Renal cortex interstitium (tissue), 3 donors: ENCODE data around the gene ADGRG3. TPM values are rescaled to one million over a fixed set of nuclear protein-coding genes. Genes with fewer than 3 reads are reported as not detected.

Source experiments
- polyA plus RNA-seq, 3 donors: library from polyadenylated mRNA; unstranded; fragments of 120-200 nt; gene quantifications; one replicate each; pipeline ENCODE4 v1.2.1, GENCODE V29; 2013; ENCODE audit not compliant: insufficient read length in 3 of 3

ADGRG3 gene
- polyA plus RNA-seq, 3 donors, result 0.21 to 0.48 (median 0.27) TPM

Other genes starting within 250 kb of the ADGRG3 start
- gene CIAPIN1, start 220.9 kb upstream of the ADGRG3 start, polyA plus RNA-seq, result 100 to 1,000 TPM in 1 of 3 donors, 10 to 100 TPM in 2; 92.1 to 110 (median 95.7) TPM
- 100 to 1,000 TPM in 1 of 3 donors, 10 to 100 TPM in 2; 94.3 to 108 (median 96.0) TPM for gene COQ9, start 220.8 kb upstream of the ADGRG3 start, polyA plus RNA-seq
- gene POLR2C, start 205.6 kb upstream of the ADGRG3 start, polyA plus RNA-seq, result 10 to 100 TPM; 79.9 to 89.8 (median 88.4) TPM
- gene DOK4, start 181.8 kb upstream of the ADGRG3 start, polyA plus RNA-seq, result 10 to 100 TPM; 26.2 to 36.8 (median 36.6) TPM
- gene CCDC102A, start 131.7 kb upstream of the ADGRG3 start, polyA plus RNA-seq, result 10 to 100 TPM; 13.7 to 21.6 (median 17.9) TPM
- 1 to 10 TPM in 2 of 3 donors, under 1 TPM in 1; 0.93 to 2.1 (median 1.2) TPM for gene ADGRG5, start 125.7 kb upstream of the ADGRG3 start, polyA plus RNA-seq
- 10 to 100 TPM; 58.2 to 93.6 (median 59.3) TPM for gene ADGRG1, start 39.7 kb upstream of the ADGRG3 start, polyA plus RNA-seq
- gene DRC7, start 26.5 kb downstream of the ADGRG3 start, polyA plus RNA-seq, result 1 to 10 TPM; 2.4 to 4.8 (median 3.8) TPM
- 10 to 100 TPM; 18.2 to 24.9 (median 21.9) TPM for gene KATNB1, start 67.5 kb downstream of the ADGRG3 start, polyA plus RNA-seq
- 10 to 100 TPM; 40.0 to 92.3 (median 58.4) TPM for gene KIFC3, start 134.2 kb downstream of the ADGRG3 start, polyA plus RNA-seq